ENCODE measurements around the gene KCTD15.

GRCh38 chr19:33780746-33781145 lies 15.9 kb upstream of the KCTD15 start:
- TF ChIP-seq POLR2A (IDR thresholded peaks at IDR 0.05; ENCODE audit: low read depth, low read length) (no peak), POLR2AphosphoS5 (IDR thresholded peaks at IDR 0.05; ENCODE audit: low read depth, low read length) (no peak), TAF1 (IDR thresholded peaks at IDR 0.05; ENCODE audit: borderline replicate concordance, low read depth, low read length) (no peak)

Data from GM12892 (cell line).